ENCODE data around the gene IL1RL1. TPM values are rescaled to one million over a fixed set of nuclear protein-coding genes. Genes with fewer than 3 reads are reported as not detected.

Gene IL1RL1
- polyA plus RNA-seq, 1 experiment, result 0.30 TPM

GRCh38 chr2:102331311-102331980, 20.1 kb downstream of the IL1RL1 start:
- H3K9me3 ChIP-seq (ENCODE audit: control insufficient read depth, insufficient read depth, low read length), result no peaks in the 10 kb centered on the region
- no peak for TF ChIP-seq CTCF (IDR thresholded peaks at IDR 0.05; ENCODE audit: low read depth, low read length)
- POLR2A ChIA-PET, result no interaction called here
- CTCF ChIA-PET, result interaction anchor here (1.3 kb wide), 1 partner anchor 91 kb away, joined by 4 read pairs; no protein-coding TSS in a partner anchor
- no peak overlapping the region for H3K27ac ChIP-seq (ENCODE audit: low read depth, low read length)
- DNase-seq (ENCODE audit: low read depth, low spot score), result no peak
- no peaks in the 10 kb centered on the region for H3K27me3 ChIP-seq (ENCODE audit: control insufficient read depth, insufficient read depth, low read length)
- H3K4me3 ChIP-seq (ENCODE audit: low read depth, low read length), result no peak overlapping the region

- POLR2A ChIA-PET, result no interaction called here
- no peak overlapping the region for H3K4me3 ChIP-seq (ENCODE audit: low read depth, low read length)
- DNase-seq (ENCODE audit: low read depth, low spot score), result no peak
- H3K27ac ChIP-seq (ENCODE audit: low read depth, low read length), result no peak overlapping the region
- CTCF ChIA-PET, result interaction anchor here (1.1 to 2.6 kb wide), 5 partner anchors 94 to 451 kb away, joined by 3 to 13 read pairs (median 4); no protein-coding TSS in a partner anchor
- H3K9me3 ChIP-seq (ENCODE audit: control insufficient read depth, insufficient read depth, low read length), result no peaks in the 10 kb centered on the region
- H3K27me3 ChIP-seq (ENCODE audit: control insufficient read depth, insufficient read depth, low read length), result no peaks in the 10 kb centered on the region
- TF ChIP-seq CTCF (IDR thresholded peaks at IDR 0.05; ENCODE audit: low read depth, low read length), result no peak
Observed at GRCh38 chr2:102334486-102334885, 23.1 kb downstream of the IL1RL1 start.

- H3K9me3 ChIP-seq (ENCODE audit: control insufficient read depth, insufficient read depth, low read length), result no peaks in the 10 kb centered on the region
- ChIA-PET POLR2A (no interaction called here), CTCF (interaction anchor here (1.0 to 2.8 kb wide), 5 partner anchors 20 to 330 kb away, joined by 3 to 13 read pairs (median 4); partner anchors contain the start of gene IL18R1)
- H3K27ac ChIP-seq (ENCODE audit: low read depth, low read length), result no peak overlapping the region
- H3K4me3 ChIP-seq (ENCODE audit: low read depth, low read length), result no peak overlapping the region
- TF ChIP-seq CTCF (IDR thresholded peaks at IDR 0.05; ENCODE audit: low read depth, low read length), result no peak
- no peaks in the 10 kb centered on the region for H3K27me3 ChIP-seq (ENCODE audit: control insufficient read depth, insufficient read depth, low read length)
- DNase-seq (ENCODE audit: low read depth, low spot score), result no peak
Observed at GRCh38 chr2:102335871-102336366, 24.6 kb downstream of the IL1RL1 start.

- no peak for DNase-seq (ENCODE audit: low read depth, low spot score)
- Histone ChIP-seq H3K27ac (ENCODE audit: low read depth, low read length) (no peak overlapping the region), H3K4me3 (ENCODE audit: low read depth, low read length) (no peak overlapping the region), H3K9me3 (ENCODE audit: control insufficient read depth, insufficient read depth, low read length) (no peaks in the 10 kb centered on the region), H3K27me3 (ENCODE audit: control insufficient read depth, insufficient read depth, low read length) (no peaks in the 10 kb centered on the region)
- ChIA-PET POLR2A (no interaction called here), CTCF (interaction anchor here (0.6 to 2.8 kb wide), 5 partner anchors 19 to 330 kb away, joined by 3 to 13 read pairs (median 4); partner anchors contain the start of gene IL18R1)
- no peak for TF ChIP-seq CTCF (IDR thresholded peaks at IDR 0.05; ENCODE audit: low read depth, low read length)
Observed at GRCh38 chr2:102336502-102336945, 25.2 kb downstream of the IL1RL1 start.

- POLR2A ChIA-PET, result no interaction called here
- DNase-seq (ENCODE audit: low read depth, low spot score), result no peak
- H3K4me3 ChIP-seq (ENCODE audit: low read depth, low read length), result no peak overlapping the region
- H3K27ac ChIP-seq (ENCODE audit: low read depth, low read length), result no peak overlapping the region
- no peak for TF ChIP-seq CTCF (IDR thresholded peaks at IDR 0.05; ENCODE audit: low read depth, low read length)
- no peaks in the 10 kb centered on the region for H3K9me3 ChIP-seq (ENCODE audit: control insufficient read depth, insufficient read depth, low read length)
- CTCF ChIA-PET, result interaction anchor here (0.6 to 2.8 kb wide), 3 partner anchors 19 to 97 kb away, joined by 4 to 13 read pairs (median 10); partner anchors contain the start of gene IL18R1
- H3K27me3 ChIP-seq (ENCODE audit: control insufficient read depth, insufficient read depth, low read length), result no peaks in the 10 kb centered on the region
Observed at GRCh38 chr2:102337012-102337411, 25.6 kb downstream of the IL1RL1 start.
